NCI-H2227 (cell line): ENCODE results near the gene GOLGA7B.
A peak's percentile ranks its signal among the peaks of the same experiment; 100 is the strongest.

Experiments
- DNase-seq: peaks from one replicate; lab custom pipeline; 2025; ENCODE audit not compliant: unreplicated experiment; lab: John Stamatoyannopoulos, UW

GOLGA7B gene

DNA sequence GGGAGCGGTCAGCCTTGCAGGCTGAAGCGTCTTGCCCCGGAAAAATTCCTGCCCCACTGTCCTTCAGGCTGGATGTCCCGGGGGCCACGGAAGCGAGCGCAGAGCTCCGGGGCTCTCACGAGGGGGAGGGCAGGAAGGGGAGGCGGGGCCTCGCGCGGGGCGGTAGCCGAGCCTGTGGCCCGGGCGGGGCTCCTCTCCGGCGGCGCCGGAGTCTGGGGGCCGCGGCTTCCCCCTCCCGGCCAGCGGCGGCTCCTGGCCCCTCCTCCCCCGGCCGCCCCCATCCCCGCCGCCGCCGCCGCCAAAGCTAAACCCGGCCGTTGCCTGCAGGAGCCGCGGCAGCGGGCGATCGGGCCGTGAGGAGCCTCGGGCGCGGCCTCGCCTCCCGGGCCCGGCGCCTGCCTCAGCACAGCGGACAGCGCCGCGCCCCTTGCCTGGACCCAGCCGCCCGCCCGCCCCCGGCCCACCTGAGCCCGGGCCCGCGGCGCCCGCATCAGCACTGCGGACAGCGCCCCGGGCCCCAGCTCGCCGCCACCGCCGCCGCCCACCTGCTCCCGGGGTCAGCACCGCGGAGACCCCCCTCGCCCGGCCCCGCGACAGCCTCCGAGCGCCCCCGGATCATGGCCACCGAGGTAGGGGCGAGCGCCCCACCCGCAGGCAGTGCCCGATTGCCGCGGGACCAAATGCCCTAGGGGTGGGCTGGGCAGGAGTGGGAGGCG lies at the start of gene GOLGA7B:
TSS of gene GOLGA7B (plus strand) at position 157 of the 716 bp plus-strand sequence. CDS start at position 618, 461 bp downstream.
- peak; percentile 68 for DNase-seq

DNA sequence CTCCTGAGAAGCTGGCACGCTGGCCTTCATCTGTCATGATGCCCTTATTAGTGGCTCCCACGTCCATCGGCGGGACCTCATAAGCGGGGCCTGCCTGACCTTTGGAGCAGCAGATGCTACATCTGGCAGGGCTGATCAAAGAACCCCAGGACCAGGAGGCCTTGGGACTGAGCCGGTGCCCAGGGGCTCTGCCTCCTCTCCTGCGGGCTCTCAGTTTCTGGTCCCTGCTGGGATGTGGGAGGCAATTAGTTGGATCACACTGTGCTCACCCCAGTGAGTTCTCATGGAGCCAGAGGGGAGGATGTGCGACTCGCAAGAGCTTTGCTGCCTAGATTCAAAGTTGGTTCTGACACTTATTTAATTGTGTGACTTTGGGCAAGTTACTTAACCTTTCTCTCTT lies 49.2 kb upstream of the GOLGA7B start:
- DNase-seq, result no peak

DNA sequence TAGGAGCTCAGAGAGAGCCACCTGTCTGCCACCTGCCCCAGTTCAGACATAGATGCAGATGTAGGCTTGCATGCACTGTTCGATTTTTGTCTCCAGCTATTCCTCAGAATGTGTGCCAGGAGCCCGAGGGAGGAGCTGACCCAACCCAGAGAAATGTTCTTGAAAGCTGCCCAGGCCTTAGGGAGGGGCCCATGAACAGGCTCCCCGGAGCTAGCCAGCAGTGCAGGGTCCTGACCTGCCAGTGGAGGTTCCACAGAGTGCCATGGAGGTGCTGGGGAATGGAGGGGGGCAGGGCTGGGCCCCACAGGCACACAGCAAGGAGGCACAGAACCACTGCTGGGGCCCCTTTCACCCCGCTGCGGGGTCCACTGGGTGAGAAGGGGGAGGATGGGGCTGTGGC lies 48.2 kb upstream of the GOLGA7B start:
- DNase-seq, result no peak

DNA sequence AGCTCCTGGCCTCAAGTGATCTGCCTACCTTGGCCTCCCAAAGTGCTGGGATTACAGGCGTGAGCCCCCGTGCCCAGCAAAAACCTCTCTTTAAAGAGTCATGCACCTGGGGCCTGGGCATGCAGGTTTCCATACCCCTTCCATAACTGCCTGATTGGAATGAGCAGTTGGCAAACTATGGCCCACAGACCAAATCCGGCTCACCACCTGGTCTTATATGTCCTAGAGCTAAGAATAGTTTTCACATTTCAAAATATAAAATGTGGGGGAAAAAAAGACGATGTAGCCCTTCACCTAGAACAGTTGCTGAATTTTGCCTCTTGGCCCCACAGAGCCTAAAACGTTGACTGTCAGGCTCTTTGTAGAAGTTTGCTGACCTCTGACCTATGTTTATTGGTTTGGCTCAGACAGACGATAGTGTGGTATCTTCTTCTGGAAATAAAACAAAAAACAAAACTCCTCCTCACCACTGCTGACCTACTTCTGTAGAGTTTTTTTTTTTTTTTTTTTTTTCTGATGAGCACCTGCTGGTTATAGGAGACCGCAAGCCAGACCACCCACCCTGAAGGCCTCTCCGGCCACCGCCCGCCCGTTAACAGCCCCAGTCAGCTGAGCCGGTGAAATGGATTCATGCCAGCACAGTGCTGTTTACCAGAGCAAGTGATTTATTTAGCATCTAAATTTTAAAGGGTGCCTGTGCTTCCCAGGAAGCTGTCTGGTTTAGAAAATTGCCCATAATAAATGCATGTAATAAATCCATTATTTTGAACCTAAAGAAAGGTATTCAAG lies 44.4 kb upstream of the GOLGA7B start:
- DNase-seq, result no peak

DNA sequence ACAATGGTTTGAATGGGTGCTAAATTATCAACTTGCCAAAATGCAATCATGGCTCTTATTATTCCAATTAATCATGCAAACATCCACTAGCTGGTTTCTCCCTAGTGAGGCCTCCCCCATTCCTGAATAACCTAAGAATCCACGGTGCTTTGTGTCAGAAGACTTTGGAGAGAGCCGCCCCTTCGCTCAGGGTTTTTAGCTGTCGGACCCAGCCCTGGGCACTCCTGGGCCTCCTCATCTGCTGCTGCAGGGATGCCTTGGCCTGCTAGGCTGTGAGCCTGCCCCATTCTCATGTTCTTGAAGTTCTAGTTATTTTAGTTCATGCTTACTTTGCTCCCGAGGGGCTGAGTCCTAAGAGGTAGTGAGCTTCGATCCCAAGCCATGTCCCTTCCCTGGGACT lies 43.7 kb upstream of the GOLGA7B start:
- DNase-seq, result no peak

DNA sequence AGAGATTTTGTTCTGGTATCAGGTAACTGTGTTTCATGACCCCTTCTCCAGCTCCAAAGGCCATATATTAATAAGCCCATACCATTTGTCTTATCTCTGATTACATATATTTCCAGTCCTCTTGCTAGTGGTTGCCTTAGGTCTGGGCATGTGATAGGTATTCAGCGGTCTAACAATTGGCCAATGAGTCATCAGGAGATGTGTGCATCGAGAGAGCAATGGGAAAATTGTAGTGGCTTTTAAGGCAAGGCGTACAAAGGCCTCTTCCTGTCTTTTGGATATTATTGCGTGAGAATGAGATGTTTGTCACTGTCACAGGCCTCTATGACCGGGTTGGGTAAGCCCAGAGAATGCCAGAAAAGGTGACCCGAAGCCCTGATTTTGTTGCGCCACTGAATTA lies 39.2 kb upstream of the GOLGA7B start:
- DNase-seq, result no peak

DNA sequence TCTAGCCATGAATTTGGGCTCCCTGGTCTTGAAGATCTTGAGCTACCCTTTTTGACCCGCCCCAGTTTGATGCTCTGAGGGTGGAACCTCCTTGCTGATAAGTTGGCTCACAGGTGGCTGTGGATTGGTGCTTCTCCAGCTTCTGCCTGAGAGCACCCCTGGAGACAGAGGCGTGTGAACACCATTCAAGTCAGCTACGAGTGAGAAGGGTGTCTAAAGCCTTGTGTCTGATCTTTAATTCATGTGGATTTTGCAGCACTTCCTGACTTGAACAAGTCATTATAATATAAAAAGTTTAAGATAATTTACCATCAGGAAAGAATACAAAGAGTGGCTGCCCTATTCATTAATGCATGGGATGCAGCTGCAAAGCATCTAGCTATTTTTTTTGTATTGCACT lies 37.7 kb upstream of the GOLGA7B start:
- DNase-seq, result no peak

DNA sequence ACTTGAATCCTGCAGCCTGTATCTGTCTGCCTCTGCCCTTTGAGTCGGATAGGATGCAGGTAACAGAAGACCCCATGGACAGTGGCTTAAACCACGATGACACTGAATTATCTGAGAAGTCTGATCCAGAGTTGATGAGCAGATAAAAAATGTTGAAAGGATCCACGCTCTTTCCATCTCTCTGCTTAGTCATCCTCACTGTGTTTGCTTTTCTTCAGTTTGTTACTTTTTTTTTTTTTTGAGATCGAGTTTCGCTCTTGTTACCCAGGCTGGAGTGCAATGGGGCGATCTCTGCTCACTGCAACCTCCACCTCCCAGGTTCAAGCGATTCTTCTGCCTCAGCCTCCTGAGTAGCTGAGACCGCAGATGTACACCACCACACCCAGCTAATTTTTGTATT lies 36.9 kb upstream of the GOLGA7B start:
- no peak for DNase-seq

DNA sequence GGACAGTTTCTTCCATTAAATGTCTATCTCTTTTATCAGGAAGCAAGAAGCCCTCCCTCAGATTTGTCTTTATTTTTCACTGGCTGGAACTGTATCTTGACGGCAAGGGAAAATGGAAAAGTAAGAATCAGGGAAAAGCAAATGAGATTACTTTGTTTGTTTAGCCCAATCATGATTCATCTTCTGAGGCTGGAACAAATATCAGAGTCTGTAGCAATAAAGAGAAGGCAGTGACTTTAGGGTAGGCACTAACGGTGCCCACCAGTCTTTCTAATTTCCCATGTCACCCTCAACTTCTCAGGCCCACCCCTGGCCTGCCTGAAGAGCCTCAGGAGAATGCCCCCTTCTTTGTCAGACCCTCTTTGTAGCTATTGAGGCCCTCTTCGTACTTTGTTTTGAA lies 36.3 kb upstream of the GOLGA7B start:
- no peak for DNase-seq

DNA sequence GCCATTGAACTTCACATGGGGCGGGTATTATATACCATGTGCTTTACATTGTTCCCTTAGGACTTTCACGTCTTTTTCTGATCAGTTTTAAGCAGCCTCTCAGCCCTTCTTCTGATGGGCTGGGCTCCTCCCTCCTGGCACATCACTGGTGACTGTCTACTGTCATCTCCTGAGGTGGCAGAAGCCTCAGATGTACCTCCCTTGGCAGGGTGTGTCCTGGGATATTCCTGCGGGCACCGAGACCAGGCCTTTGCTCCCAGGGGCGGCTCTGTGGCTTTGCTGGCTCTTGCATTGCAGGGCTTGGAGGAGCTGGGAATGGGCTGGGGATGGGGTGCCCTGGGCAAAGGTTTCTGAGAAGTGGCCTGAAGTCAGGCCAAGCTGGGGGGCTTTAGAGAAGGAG lies 34.6 kb upstream of the GOLGA7B start:
- no peak for DNase-seq

DNA sequence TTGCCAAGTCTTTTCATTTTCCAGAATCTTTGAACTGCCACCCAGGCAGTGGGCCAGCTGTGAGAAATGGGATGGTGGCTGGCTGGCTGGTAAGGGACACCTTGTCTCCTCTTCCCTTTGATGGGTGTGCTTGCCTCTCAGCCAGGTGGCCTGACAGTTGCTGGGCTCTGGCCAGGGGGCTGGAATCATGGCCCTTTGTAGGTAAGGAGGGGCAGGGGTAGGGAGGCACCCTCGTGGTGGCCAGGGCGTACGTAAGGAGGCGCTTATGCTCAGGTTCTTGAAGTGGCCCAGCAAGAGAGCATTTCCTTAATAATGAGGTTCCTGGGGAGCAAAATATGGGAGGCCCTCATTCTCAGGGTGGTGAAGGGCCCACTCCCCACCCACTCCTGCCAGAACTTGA lies 33.0 kb upstream of the GOLGA7B start:
- no peak for DNase-seq

DNA sequence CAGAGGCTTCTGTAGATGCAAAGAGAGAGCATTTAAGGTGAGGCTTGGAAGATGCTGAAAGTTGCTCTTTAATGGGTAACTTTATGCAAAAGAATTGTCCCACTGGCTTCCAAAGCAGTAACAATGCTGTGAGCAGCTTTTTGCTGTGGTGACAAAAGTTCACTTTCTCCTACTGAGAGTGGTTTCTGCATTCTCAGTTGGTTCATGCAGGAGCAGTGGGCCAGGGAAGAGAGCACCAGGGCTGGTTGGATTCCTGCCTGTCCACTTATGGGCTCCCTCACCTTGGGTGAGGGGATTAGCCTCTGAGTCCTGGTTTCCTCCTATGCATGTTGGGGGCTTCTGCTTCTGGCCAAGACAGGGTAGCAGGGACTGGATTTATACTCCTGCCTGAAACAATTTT lies 31.1 kb upstream of the GOLGA7B start:
- no peak for DNase-seq

DNA sequence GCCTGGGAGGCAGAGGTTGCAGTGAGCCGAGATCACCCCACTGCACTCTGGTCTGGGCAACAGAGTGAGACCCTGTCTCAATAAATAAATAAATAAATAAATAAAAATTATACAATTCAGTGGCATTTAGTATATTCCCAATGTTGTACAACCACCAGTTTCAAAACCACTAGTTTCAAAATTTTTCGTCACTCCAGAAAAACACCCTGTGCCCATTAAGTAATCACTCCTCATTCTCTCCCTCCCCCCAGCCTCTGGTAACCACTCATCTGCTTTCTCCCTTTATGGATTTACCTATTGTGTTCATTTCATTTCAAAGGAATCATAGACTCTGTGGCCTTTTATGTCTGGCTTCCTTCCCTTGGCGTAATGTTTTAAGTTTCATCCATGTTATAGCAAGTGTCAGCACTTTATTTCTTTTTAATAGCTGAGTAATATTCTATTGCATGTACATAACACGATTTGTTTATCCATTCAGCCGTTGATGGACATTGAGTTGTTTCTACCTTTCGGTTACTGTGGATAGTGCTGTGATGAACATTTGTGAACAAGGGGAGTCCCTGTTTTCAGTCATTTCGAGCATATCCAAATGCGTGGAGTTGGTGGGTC lies 29.4 kb upstream of the GOLGA7B start:
- no peak for DNase-seq

DNA sequence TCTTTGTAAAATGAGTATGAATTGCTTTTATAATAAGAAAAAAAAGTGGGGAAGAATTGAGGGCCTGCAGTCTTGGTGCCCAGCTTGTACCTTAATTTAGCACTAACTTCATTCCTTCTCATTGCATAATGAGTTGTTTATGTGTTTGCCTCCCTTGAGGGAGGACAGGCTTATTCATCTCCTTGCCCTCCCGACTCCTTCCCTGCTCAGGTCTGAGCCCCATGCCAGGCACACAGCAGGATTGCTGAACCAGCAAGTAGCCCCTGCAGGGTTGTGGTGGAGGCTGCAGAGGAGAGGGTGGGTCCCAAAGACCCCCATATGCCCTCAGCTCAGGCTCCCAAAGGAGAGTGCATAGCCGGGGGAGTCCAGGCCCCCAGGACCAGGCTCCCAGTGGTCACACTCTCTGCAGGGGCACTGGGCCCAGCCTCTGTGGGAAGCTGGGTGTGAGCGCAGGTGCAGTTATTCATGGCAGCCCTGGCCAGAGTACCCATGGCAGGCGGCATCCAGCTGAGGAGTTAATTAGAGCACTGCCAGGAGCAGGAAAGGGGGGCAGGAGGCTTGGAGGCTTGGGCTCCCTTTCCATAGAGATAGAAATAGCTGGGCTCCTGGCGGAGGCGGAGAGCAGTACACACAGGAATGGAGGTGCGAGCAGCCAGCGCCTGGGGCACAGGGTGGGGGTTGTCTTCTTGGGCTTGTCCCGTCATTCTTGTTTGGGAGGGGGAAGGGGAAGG lies 28.2 kb upstream of the GOLGA7B start:
- DNase-seq, result peak; percentile 15

DNA sequence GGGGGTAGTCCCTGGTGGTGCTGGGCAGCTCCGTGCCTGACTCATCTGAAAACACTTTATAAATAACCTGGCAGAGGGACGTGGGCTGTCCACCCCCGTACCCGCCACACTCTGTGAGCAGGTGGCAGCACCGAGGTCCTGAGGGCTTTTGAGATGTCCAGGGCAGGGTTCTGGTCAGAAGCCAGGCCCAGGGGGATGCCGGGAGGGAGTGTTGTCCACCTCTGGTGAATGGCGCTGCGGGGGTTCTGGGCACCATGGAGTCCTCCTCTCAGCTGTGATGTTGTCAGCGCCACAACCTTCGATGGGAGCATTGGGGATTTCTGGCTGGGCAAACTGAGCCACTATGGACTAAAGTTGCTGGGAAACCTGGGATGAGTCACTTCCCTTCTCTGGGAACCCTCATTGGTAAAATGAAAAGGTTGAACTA lies 27.4 kb upstream of the GOLGA7B start:
- DNase-seq, result no peak

DNA sequence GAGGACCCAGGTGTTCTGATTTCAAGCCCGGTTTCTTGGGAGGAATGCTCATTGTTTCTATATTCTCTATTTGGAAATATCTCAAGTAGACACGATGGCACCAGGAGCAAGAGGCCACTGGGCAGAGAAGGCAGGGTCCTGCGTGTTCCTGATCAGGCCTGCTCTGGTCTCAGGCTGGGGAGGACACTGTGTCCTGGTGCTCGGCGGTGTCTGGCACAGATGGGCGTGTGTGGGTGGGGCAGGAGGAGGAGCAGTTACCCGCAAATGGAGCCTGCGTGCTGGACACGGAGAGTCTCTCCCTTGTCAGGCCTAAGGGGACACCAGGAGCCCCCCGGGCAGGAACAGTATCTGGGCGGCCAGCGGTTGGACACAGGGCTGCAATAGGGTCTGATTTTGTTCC lies 25.9 kb upstream of the GOLGA7B start:
- peak; percentile 19 for DNase-seq

DNA sequence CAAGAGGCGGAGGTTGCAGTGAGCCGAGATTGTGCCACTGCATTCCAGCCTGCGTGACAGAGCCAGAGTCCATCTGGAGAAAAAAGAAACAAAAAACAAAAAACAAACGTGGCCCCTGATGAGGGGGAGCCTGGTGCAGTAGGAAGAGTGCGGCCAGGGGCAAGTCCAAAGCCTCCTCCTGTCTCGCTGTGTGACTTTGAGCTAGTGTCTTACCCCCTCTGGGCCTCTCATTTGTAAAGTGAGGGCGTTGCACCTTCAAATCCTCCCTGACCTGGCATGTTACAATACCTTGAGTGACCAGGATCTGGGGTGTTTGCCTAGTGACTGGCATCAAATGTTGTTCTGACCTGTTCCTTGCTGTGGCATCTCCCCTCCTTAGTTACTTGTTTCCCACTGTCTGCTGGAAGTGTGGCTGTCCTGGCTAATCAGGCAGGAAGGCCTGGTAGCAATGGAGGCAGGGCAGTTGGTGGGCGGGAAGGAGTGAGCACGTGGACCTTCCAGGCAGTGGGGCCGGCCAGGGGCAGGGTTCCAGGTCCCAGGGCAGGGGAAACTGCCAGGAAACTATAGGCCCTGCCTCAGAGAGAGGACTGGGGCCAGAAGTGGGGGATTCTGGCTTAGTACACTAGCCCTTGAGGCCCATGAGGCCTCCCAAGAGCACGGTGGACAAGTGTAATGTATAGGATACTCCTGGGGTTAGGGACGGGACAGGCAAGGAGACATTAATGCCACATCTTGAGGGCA lies 24.5 kb upstream of the GOLGA7B start:
- no peak for DNase-seq

DNA sequence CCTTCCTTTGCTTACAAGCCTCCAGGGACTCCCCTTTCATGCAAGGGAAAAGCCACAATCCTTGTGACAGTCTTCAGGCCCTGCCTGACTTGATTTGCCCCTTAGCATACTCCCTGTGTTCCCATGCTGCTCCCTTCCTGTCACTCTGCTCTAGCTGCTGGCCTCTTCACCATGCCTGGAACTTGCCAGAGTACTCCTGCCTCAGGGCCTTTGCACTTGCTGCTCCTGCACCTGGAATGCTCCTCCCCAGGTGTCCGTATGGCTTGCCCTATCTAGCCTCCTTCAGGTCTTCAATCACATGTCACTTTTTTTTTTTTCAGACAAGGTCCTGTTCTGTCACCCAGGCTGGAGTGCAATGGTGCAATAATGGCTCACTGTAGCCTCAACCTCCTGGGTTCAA lies 22.8 kb upstream of the GOLGA7B start:
- DNase-seq, result no peak

DNA sequence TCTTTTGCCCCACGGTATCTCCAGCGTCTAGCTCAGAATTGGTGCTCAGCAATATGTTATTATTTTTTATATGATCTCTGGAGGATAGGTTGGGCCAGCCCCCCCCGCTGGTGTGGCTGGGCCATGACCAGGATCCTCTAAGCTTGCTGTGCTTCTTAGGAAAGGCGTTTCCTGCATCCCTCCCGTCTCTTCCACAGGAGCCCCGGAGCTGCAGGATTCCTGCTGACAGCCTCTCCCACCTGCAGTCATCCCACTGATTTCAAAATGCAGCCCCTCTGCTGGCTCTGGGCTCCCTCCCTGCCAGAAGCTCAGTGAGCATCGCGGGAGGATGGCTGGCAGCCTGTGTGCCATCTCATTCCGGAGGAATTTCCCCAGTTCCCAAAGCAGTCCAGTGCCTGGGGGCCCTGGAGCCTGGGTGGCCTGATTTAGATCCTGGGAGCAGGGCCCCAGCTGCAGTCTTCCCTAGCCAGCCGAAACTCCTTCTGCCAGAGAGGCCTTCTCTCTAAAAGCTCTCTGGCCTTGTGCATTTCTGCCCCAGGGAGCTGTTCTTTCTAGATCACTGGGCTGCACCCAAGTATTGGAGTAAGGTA lies 21.8 kb upstream of the GOLGA7B start:
- no peak for DNase-seq

DNA sequence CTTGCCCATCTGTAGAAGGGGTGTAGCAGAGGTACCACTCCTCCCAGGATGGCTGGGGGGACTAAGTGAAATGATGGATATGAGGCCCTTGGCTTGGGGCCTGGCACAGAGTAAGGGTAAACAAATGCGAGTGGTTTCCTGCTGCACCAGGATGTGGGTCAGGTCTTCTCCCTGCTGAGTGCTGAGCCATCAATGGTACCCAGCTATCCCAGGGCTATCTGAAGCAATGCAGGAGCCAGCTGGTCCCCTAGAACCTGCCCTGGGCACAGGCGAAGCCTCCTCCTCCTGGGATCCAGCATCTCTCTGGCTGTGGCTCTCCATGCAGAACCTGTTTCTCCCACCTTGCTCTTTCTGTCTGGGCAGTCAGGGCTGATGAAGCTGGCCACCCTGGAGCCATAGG lies 20.9 kb upstream of the GOLGA7B start:
- no peak for DNase-seq
